ENCODE results near the gene TMEM52.

TMEM52 gene

GRCh38 chr1:1908506-1908791 lies 10.6 kb downstream of the TMEM52 start:
- no peaks in the 10 kb centered on the region for H4K20me1 ChIP-seq (ENCODE audit: insufficient read depth, low read length)
- DNase-seq (no peak), ATAC-seq (ENCODE audit: insufficient read depth, low read depth) (no peak)
- TF ChIP-seq EZH2 (IDR thresholded peaks at IDR 0.05; ENCODE audit: borderline replicate concordance, low read depth, low read length, severe bottlenecking) (no peak), CTCF (IDR thresholded peaks at IDR 0.05; ENCODE audit: borderline replicate concordance, extremely low read depth, low read length, poor library complexity, severe bottlenecking) (no peak)
- peak overlapping the region; percentile 83 for H3K4me2 ChIP-seq (ENCODE audit: insufficient read depth, low read length)
- H3K36me3 ChIP-seq (ENCODE audit: insufficient read depth, low read length) = no peaks in the 10 kb centered on the region
- peaks cover 20% of the 10 kb centered on the region for H3K4me1 ChIP-seq (ENCODE audit: insufficient read depth, low read length)
- peak overlapping the region; percentile 74 for H3K27ac ChIP-seq (ENCODE audit: low read length)
- no peaks in the 10 kb centered on the region for H3K27me3 ChIP-seq (ENCODE audit: insufficient read depth, low read length, poor library complexity)
- H3K9ac ChIP-seq (ENCODE audit: low read depth, low read length) = peak overlapping the region; percentile 66
- no peaks in the 10 kb centered on the region for H3K9me3 ChIP-seq (ENCODE audit: insufficient read depth, low read length, severe bottlenecking)
- peak overlapping the region; percentile 96 for H2AFZ ChIP-seq (ENCODE audit: low read depth, low read length)
- H3K79me2 ChIP-seq (ENCODE audit: insufficient read depth, low read length) = no peaks in the 10 kb centered on the region
- H3K4me3 ChIP-seq (ENCODE audit: low read depth in 1 of 2, low read length in 2 of 2) = peak overlapping the region; percentile 40 to 63

GRCh38 chr1:1907098-1907736 lies 11.9 kb downstream of the TMEM52 start:
- Histone ChIP-seq H3K27ac (ENCODE audit: low read length) (no peak overlapping the region), H3K4me2 (ENCODE audit: insufficient read depth, low read length) (no peak overlapping the region), H3K9ac (ENCODE audit: low read depth, low read length) (no peak overlapping the region), H4K20me1 (ENCODE audit: insufficient read depth, low read length) (no peaks in the 10 kb centered on the region), H3K9me3 (ENCODE audit: insufficient read depth, low read length, severe bottlenecking) (no peaks in the 10 kb centered on the region), H3K79me2 (ENCODE audit: insufficient read depth, low read length) (no peaks in the 10 kb centered on the region), H2AFZ (ENCODE audit: low read depth, low read length) (no peak overlapping the region), H3K27me3 (ENCODE audit: insufficient read depth, low read length, poor library complexity) (no peaks in the 10 kb centered on the region), H3K4me1 (ENCODE audit: insufficient read depth, low read length) (peaks cover 20% of the 10 kb centered on the region), H3K4me3 (ENCODE audit: low read depth in 1 of 2, low read length in 2 of 2) (no peak overlapping the region), H3K36me3 (ENCODE audit: insufficient read depth, low read length) (no peaks in the 10 kb centered on the region)
- no peak for TF ChIP-seq CTCF (IDR thresholded peaks at IDR 0.05; ENCODE audit: borderline replicate concordance, extremely low read depth, low read length, poor library complexity, severe bottlenecking)
- TF ChIP-seq EZH2 (IDR thresholded peaks at IDR 0.05; ENCODE audit: borderline replicate concordance, low read depth, low read length, severe bottlenecking) = no peak
- DNase-seq = peak; percentile 31
- no peak for ATAC-seq (ENCODE audit: insufficient read depth, low read depth)

- Histone ChIP-seq H4K20me1 (ENCODE audit: insufficient read depth, low read length) (no peaks in the 10 kb centered on the region), H2AFZ (ENCODE audit: low read depth, low read length) (no peak overlapping the region), H3K27ac (ENCODE audit: low read length) (no peak overlapping the region), H3K9ac (ENCODE audit: low read depth, low read length) (no peak overlapping the region), H3K36me3 (ENCODE audit: insufficient read depth, low read length) (no peaks in the 10 kb centered on the region), H3K79me2 (ENCODE audit: insufficient read depth, low read length) (no peaks in the 10 kb centered on the region), H3K4me3 (ENCODE audit: low read depth in 1 of 2, low read length in 2 of 2) (no peak overlapping the region), H3K9me3 (ENCODE audit: insufficient read depth, low read length, severe bottlenecking) (no peaks in the 10 kb centered on the region), H3K4me1 (ENCODE audit: insufficient read depth, low read length) (peaks cover 20% of the 10 kb centered on the region), H3K4me2 (ENCODE audit: insufficient read depth, low read length) (no peak overlapping the region), H3K27me3 (ENCODE audit: insufficient read depth, low read length, poor library complexity) (no peaks in the 10 kb centered on the region)
- DNase-seq (no peak), ATAC-seq (ENCODE audit: insufficient read depth, low read depth) (no peak)
- TF ChIP-seq EZH2 (IDR thresholded peaks at IDR 0.05; ENCODE audit: borderline replicate concordance, low read depth, low read length, severe bottlenecking) (no peak), CTCF (IDR thresholded peaks at IDR 0.05; ENCODE audit: borderline replicate concordance, extremely low read depth, low read length, poor library complexity, severe bottlenecking) (no peak)
Observed at GRCh38 chr1:1906185-1907097, 12.6 kb downstream of the TMEM52 start.

Measured in DND-41 (cell line).